ENCODE measurements around the gene CADPS2.
"Not testable (repeated sequence)": the region's sequence is repeated elsewhere in the genome, so short reads cannot be mapped to it uniquely, and the experiment has no call there.

CADPS2 gene

DNA sequence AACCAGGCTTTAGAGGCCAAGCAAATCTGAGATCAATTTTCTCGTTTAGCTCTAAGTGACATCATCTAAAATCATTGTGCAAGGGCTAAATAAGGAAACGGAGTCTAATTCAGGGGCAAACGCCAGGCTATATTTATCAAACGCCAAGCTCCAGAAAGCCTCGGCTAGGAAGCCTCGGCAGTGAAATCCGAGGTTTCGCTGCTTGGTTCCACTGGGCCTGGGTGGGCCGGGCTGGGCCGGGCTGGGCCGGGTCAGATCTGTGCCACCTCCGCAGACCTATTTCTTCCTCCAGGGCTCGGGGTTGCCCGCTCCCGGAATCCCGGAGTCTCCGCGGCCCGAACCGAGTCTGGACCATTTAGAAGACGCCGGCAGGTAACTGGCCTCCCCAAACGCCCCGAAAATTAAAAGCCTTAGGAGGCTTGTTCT, 581.3 kb downstream of the CADPS2 start:
- no peak for DNase-seq

DNA sequence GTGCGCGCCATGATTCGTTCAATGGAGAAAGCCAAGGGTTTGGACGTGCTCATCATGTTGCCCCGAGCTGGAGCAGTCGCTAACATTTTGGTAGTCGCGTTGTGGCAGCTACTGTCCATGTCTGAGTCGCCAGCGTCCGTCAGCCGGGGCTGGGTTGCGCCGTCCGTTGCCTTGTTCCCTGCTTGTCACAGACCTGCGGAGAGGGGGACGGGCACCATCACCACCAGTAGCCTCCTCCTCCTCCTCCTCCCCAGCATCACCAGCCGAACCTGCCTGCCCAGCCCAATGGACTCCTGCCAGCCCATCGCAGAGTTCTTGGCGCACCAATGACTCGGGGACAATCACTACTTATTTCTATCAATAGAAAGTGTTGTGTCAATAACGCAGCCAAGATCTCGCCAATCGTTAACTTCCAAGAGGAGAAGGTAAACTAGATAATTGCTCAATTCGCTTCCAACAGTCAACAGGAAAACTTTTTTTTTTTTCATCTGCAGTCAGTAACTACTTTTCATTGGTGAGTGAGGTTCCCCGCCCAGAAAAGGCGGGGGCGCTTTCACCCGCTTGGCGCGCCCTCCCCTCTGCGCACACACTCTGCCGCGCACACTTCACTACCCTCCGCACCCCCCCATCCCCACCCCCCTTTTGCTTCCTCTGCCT, 581.8 kb downstream of the CADPS2 start, which contains the start of gene FEZF1:
Gene FEZF1 (minus strand): TSS at position 432 of the 657 bp plus-strand sequence. CDS start 313 bp downstream, at position 119.
- no peak for DNase-seq

GRCh38 chr7:122303531-122304318, 582.5 kb downstream of the CADPS2 start:
- no peak for DNase-seq

DNA sequence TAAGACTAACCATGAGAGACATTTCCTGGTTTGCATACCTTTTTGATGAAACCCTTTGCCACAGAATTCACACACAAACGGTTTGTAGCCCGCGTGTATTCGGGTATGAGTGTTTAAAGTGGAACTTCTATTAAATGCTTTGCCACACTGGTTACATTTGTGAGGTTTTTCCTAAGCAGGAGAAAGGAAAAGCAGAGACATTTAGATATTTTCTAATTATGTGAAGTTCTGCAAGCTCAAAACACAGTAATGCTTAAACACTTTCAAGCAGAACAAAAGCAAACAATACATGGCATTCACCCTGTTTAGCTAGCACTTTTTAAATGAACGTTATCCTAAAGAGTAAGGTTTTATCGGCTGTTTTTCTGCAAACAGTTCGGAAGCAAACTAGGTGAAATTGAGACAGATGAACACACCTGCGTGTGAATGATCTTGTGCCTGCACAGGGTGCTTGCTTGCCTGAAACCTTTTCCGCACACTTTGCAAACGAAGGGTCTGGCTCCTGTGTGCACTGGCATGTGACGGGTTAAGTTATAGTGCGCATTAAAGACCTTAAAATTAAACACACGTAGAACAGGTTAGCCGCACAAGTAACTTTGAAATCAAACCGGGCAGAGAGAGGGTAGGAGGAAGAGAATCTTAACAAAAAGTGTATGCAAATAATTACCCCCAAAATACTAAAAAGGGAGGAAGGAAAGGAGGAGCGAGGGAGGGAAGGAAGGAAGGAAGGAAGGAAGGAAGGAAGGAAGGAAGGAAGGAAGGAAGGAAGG, 583.3 kb downstream of the CADPS2 start:
- no peak for DNase-seq

GRCh38 chr7:122301858-122302760, 584.2 kb downstream of the CADPS2 start:
- DNase-seq: no peak

- no peak for DNase-seq
Observed at GRCh38 chr7:122300956-122301833, 585.1 kb downstream of the CADPS2 start.

- DNase-seq: no peak
Observed at GRCh38 chr7:122300211-122300932, 585.9 kb downstream of the CADPS2 start.

- no peak for DNase-seq
Observed at GRCh38 chr7:122299624-122300210, 586.5 kb downstream of the CADPS2 start.

DNA sequence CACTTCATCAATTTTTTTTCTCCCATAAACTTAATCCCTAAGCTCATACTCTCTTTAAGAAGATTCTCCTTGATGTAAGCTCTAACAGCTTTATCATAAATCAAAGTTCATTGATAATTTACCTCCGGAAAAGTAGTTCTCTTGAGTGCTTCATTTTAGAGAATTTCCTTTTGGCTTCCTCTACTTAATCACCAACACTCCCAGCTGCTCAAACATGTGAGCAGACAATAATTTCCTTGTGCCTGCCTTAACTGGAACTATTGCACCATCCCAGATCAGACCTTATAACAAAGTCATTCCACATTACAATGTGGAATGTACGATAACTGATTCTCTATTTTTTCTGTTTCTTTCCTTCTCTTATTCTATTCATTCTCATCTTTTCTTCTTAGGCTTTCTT, 587.6 kb downstream of the CADPS2 start:
- DNase-seq: no peak

DNA sequence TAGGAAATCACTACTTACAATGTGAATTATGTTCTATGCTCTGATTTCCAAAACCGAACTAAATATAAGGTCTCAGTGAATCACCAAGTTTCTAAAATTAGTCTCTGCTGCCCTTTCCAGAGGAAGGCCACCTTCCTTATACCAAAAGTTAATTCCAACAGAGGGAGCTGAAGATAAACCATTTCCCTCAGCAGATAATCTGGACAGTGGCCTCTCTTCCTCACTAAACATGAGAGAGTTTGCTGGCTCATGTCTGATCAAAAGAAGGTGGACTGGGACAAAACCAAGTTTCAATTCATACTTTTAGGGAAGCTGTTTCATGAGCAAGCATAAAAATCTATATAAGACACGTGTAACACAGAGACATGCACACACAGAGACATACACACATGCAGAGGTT, 588.1 kb downstream of the CADPS2 start:
- DNase-seq: no peak

DNA sequence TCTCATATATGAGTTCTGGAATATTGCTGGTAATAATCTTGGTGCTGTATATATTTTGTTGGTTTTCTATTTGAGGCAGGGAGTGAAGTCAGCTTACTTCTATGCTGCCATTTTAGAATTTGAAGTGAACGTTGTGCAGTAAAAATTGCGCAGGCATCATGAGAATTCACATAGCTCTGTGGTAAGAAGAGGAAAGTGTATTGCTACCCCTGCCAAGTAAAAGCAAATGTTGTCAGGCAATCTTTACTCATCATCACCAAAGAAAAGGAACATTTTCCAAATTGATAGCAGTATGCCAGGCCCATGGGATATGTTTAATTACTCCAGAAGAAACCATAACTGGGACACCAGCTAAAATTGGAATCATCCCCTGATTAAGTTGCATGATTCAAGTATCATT, 595.1 kb downstream of the CADPS2 start:
- DNase-seq: no peak

GRCh38 chr7:122290476-122290875, 595.8 kb downstream of the CADPS2 start:
- DNase-seq: no peak

DNA sequence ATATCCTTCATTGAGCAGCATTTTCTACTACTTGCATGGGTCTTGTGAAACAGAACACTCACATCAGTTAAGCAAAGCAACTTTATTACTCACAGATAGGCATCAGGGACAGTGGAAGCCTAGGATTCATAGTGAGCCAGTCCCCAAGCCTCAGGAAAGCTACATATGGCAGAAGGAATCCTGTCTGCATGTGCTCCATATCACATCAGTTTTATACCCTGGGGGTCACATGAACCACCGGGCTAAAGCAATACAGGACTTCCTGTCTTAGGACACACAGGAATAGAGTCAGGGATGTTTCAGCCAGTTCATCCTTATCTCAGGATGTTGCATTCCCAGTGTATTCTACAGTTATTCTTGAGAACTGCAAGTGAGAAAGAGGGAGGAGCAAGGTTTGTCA, 596.8 kb downstream of the CADPS2 start:
- no peak for DNase-seq

- DNase-seq: not testable (repeated sequence)
Observed at GRCh38 chr7:122284608-122285007, 601.7 kb downstream of the CADPS2 start.

GRCh38 chr7:122273117-122273516, 613.1 kb downstream of the CADPS2 start:
- DNase-seq: no peak

GRCh38 chr7:122269241-122269640, 617.0 kb downstream of the CADPS2 start:
- DNase-seq: no peak

All from DMS 273 treated with DMSO at 0.1 percent for 48 hours (cell line).